NB4 (cell line): ENCODE results near the gene EML2.
"Not testable (repeated sequence)": the region's sequence is repeated elsewhere in the genome, so short reads cannot be mapped to it uniquely, and the experiment has no call there.

Source experiments
- DNase-seq: peaks from one replicate; pipeline ENCODE4 v3.0.0; 2010; ENCODE audit warnings: low read depth
- H3K4me3 ChIP-seq: one replicate; pipeline ENCODE4 v1.5.1; 2011; ENCODE audit warnings: mild to moderate bottlenecking, low read depth, low read length, moderate library complexity
- CTCF ChIP-seq: IDR thresholded peaks from one replicate; pipeline ENCODE4 v1.5.1; 2012; ENCODE audit warnings: low read depth, low read length
- MAX ChIP-seq: IDR thresholded peaks from 2 replicates; pipeline ENCODE4 v1.6.1; 2011; ENCODE audit warnings: low read depth, low read length
- MYC ChIP-seq: IDR thresholded peaks from 2 replicates; pipeline ENCODE4 v1.6.1; 2011; ENCODE audit warnings: low read depth, low read length
- POLR2A ChIP-seq: IDR thresholded peaks from 2 replicates; pipeline ENCODE4 v1.6.1; 2011; ENCODE audit warnings: mild to moderate bottlenecking; ENCODE audit not compliant: insufficient read length; ENCODE audit errors: extremely low read depth

EML2 gene

GRCh38 chr19:45638930-45639729 is at the start of gene EML2:
EML2 (minus strand) TSS chr19:45639397; CDS start chr19:45639376, 21 bp downstream.
- peak within 1 kb of the TSS; percentile 65 for H3K4me3 ChIP-seq
- DNase-seq, result peak; percentile 47
- TF ChIP-seq MAX (no peak), POLR2A (peak; percentile 24), CTCF (peak; percentile 24)

GRCh38 chr19:45687599-45687998 is 48.4 kb upstream of the EML2 start:
- no peak for DNase-seq
- no peak overlapping the region for H3K4me3 ChIP-seq
- TF ChIP-seq CTCF, result no peak
- no peak for TF ChIP-seq MAX
- TF ChIP-seq POLR2A, result no peak

GRCh38 chr19:45685045-45685444 is 45.8 kb upstream of the EML2 start:
- not testable (repeated sequence) for DNase-seq, H3K4me3 ChIP-seq

- H3K4me3 ChIP-seq, result no peak overlapping the region
- TF ChIP-seq POLR2A, result no peak
- TF ChIP-seq MYC, result no peak
- TF ChIP-seq MAX, result no peak
- TF ChIP-seq CTCF, result no peak
- DNase-seq, result no peak
These were observed 43.7 kb upstream of the EML2 start for GRCh38 chr19:45682908-45683307.

- DNase-seq, result no peak
- H3K4me3 ChIP-seq, result no peak overlapping the region
- TF ChIP-seq MYC (no peak), CTCF (no peak), POLR2A (no peak), MAX (no peak)
These were observed 42.9 kb upstream of the EML2 start for GRCh38 chr19:45682117-45682516.

- no peak overlapping the region for H3K4me3 ChIP-seq
- TF ChIP-seq MYC (0 out of 2 replicates have a peak, but pooled peaks have one; percentile 8), MAX (no peak), POLR2A (no peak), CTCF (peak; percentile 75)
- DNase-seq, result peak; percentile 78
These were observed 42.3 kb upstream of the EML2 start for GRCh38 chr19:45681391-45682015.
